Hematopoietic multipotent progenitor cell (in vitro differentiated cells): Measurements from ENCODE around the gene EIF4G1. TPM values are rescaled to one million over a fixed set of nuclear protein-coding genes. Genes with fewer than 3 reads are reported as not detected.
A peak's percentile ranks its signal among the peaks of the same experiment; 100 is the strongest.
"Not testable (repeated sequence)": the region's sequence is repeated elsewhere in the genome, so short reads cannot be mapped to it uniquely, and the experiment has no call there.

ENCODE experiments used
- DNase-seq, 3 donors: peaks; one replicate each; pipeline ENCODE4 v3.0.0-alpha.2; 2011 to 2015; ENCODE audit warnings: low read depth in 2 of 3, low spot score in 2 of 3
- total RNA-seq: library from RNA; depleted of rRNA; stranded (reverse); fragments of >200 nt; gene quantifications from one replicate; pipeline ENCODE4 v1.2.3, GENCODE V29; 2012

Gene EIF4G1
- total RNA-seq, 1 donor: 184 TPM

- no peak for DNase-seq
Observed at GRCh38 chr3:184333190-184333589, 18.8 kb downstream of the EIF4G1 start.

GRCh38 chr3:184333700-184334099, 19.3 kb downstream of the EIF4G1 start:
- DNase-seq: no peak

GRCh38 chr3:184334470-184335158, 20.2 kb downstream of the EIF4G1 start:
- peak in 2 of 3 donors; percentile 33 to 52 for DNase-seq

- DNase-seq: no peak
Observed at GRCh38 chr3:184335291-184335660, 20.9 kb downstream of the EIF4G1 start.

GRCh38 chr3:184335661-184336546, 21.5 kb downstream of the EIF4G1 start:
- peak; percentile 76 to 88 (median 79) for DNase-seq

GRCh38 chr3:184336547-184337398, 22.4 kb downstream of the EIF4G1 start:
- no peak for DNase-seq

- no peak for DNase-seq
Observed at GRCh38 chr3:184337399-184337714, 23.0 kb downstream of the EIF4G1 start, which contains the start of gene FAM131A. FAM131A (plus strand) TSS chr3:184337600; CDS start chr3:184337631, 31 bp downstream.

- no peak for DNase-seq
Observed at GRCh38 chr3:184337981-184338380, 23.6 kb downstream of the EIF4G1 start.

- DNase-seq: no peak
Observed at GRCh38 chr3:184338511-184338945, 24.1 kb downstream of the EIF4G1 start.

GRCh38 chr3:184339001-184339400, 24.6 kb downstream of the EIF4G1 start:
- no peak for DNase-seq

- DNase-seq: not testable (repeated sequence)
Observed at GRCh38 chr3:184339451-184340135, 25.2 kb downstream of the EIF4G1 start.

GRCh38 chr3:184341925-184342324, 27.5 kb downstream of the EIF4G1 start:
- no peak for DNase-seq

GRCh38 chr3:184343200-184343876, 28.9 kb downstream of the EIF4G1 start:
- DNase-seq: no peak

GRCh38 chr3:184344579-184345316, 30.3 kb downstream of the EIF4G1 start:
- DNase-seq: no peak

- DNase-seq: peak in 2 of 3 donors; percentile 40 to 54
Observed at GRCh38 chr3:184345317-184346144, 31.1 kb downstream of the EIF4G1 start.

- DNase-seq: no peak
Observed at GRCh38 chr3:184346480-184347190, 32.2 kb downstream of the EIF4G1 start.

- peak in 1 of 3 donors; percentile 42 for DNase-seq
Observed at GRCh38 chr3:184347321-184348056, 33.1 kb downstream of the EIF4G1 start.
